C4-2B (cell line): ENCODE results near the gene SULT1E1.

ENCODE experiments used
- H3K27ac ChIP-seq: fragments of 450-650 bp; 2 replicates; pipeline ENCODE4 v1.5.1; 2017
- CTCF ChIP-seq: fragments of 450-650 bp; conservative IDR thresholded peaks from 2 replicates; pipeline ENCODE4 v1.5.1; 2017; ENCODE audit warnings: mild to moderate bottlenecking
- ZFX ChIP-seq: fragments of 450-650 bp; IDR thresholded peaks from 2 replicates; pipeline ENCODE4 v1.6.1; 2017

The SULT1E1 gene

GRCh38 chr4:69860052-69860451, at the start of gene SULT1E1:
Gene SULT1E1 (minus strand): TSS chr4:69860145. CDS start chr4:69857644, 2,501 bp downstream.
- TF ChIP-seq CTCF (no peak), ZFX (no peak)
- H3K27ac ChIP-seq, result no peak within 1 kb of the TSS

- no peak overlapping the region for H3K27ac ChIP-seq
- TF ChIP-seq ZFX (no peak), CTCF (no peak)
These were observed 49.2 kb upstream of the SULT1E1 start for GRCh38 chr4:69909195-69909594.

- H3K27ac ChIP-seq, result no peak overlapping the region
These were observed 47.2 kb upstream of the SULT1E1 start for GRCh38 chr4:69907151-69907550.

GRCh38 chr4:69896530-69897116, 36.7 kb upstream of the SULT1E1 start:
- H3K27ac ChIP-seq, result no peak overlapping the region
- TF ChIP-seq CTCF (peak; percentile 75), ZFX (no peak)

More at GRCh38 chr4:69907151-69907550, 47.2 kb upstream of the SULT1E1 start:
- TF ChIP-seq ZFX (no peak), CTCF (no peak)

- no peak for TF ChIP-seq ZFX
- no peak for TF ChIP-seq CTCF
- no peak overlapping the region for H3K27ac ChIP-seq
These were observed 34.8 kb upstream of the SULT1E1 start for GRCh38 chr4:69894721-69895120.

GRCh38 chr4:69894186-69894585, 34.2 kb upstream of the SULT1E1 start:
- no peak for TF ChIP-seq ZFX
- no peak for TF ChIP-seq CTCF
- H3K27ac ChIP-seq, result no peak overlapping the region

- no peak for TF ChIP-seq CTCF
- no peak for TF ChIP-seq ZFX
- no peak overlapping the region for H3K27ac ChIP-seq
These were observed 28.4 kb upstream of the SULT1E1 start for GRCh38 chr4:69888336-69888735.
